ENCODE results near the gene TNFSF15.

GRCh38 chr9:114777821-114778609 is 27.8 kb downstream of the TNFSF15 start:
- TF ChIP-seq EZH2phosphoT487 (IDR thresholded peaks at IDR 0.05; ENCODE audit: low read depth) = no peak
- no peak for TF ChIP-seq CTCF (IDR thresholded peaks at IDR 0.05; ENCODE audit: low read depth, low read length)
